Tibial nerve (tissue), 4 donors: ENCODE measurements around the gene ERCC1. TPM values are rescaled to one million over a fixed set of nuclear protein-coding genes. Genes with fewer than 3 reads are reported as not detected.

Experiments
- DNase-seq, 2 donors: peaks; one replicate each; pipeline ENCODE4 v3.0.0-alpha.2; 2019; ENCODE audit warnings: low spot score in 2 of 2
- H3K27ac ChIP-seq, 4 donors: fragments of 200-600 bp; sonication (generic) in 3 of 4; one replicate each; pipeline ENCODE4 v1.5.1; 2017 to 2019; ENCODE audit warnings: mild to moderate bottlenecking in 1 of 4
- H3K27me3 ChIP-seq, 2 donors: fragments of 200-600 bp; sonication (generic) in 1 of 2; one replicate each; pipeline versions ENCODE4 v1.5.1 to v1.6.0; 2017 to 2019
- H3K36me3 ChIP-seq, 3 donors: fragments of 200-600 bp; sonication (generic); one replicate each; pipeline ENCODE4 v1.5.1; 2018 to 2019
- H3K4me1 ChIP-seq, 4 donors: fragments of 200-600 bp; sonication (generic) in 3 of 4; one replicate each; pipeline ENCODE4 v1.5.1; 2017 to 2019
- H3K4me3 ChIP-seq, 4 donors: fragments of 200-600 bp; sonication (generic) in 3 of 4; one replicate each; pipeline ENCODE4 v1.5.1; 2017 to 2019; ENCODE audit warnings: mild to moderate bottlenecking in 1 of 4, moderate library complexity in 1 of 4
- H3K9me3 ChIP-seq, 4 donors: fragments of 200-600 bp; sonication (generic) in 3 of 4; one replicate each; pipeline ENCODE4 v1.5.1; 2017 to 2019
- CTCF ChIP-seq, 5 experiments: fragments of 200-600 bp in 3 of 5; fragments of 450-650 bp in 2 of 5; sonication (generic) in 3 of 5; IDR thresholded peaks; one replicate each; pipeline ENCODE4 v1.5.1; 2016 to 2019; ENCODE audit warnings: antibody characterized with exemption in 5 of 5, mild to moderate bottlenecking in 3 of 5, moderate library complexity in 2 of 5
- EP300 ChIP-seq, 2 donors: sonication (generic); formaldehyde crosslinking; IDR thresholded peaks; one replicate each; pipeline ENCODE4 v1.6.1; 2017; ENCODE audit warnings: antibody characterized with exemption in 2 of 2, mild to moderate bottlenecking in 1 of 2
- POLR2A ChIP-seq, 2 donors: fragments of 450-650 bp; IDR thresholded peaks; one replicate each; pipeline ENCODE4 v1.6.1; 2017; ENCODE audit warnings: antibody characterized with exemption in 2 of 2, mild to moderate bottlenecking in 2 of 2, moderate library complexity in 2 of 2
- WGBS, 2 donors: methylation state at CpG; one replicate each; pipeline ENCODE4 v1.1.5; 2018; 5-methylcytosine and 5-hydroxymethylcytosine counted together
- total RNA-seq, 4 donors: library from RNA; depleted of rRNA; stranded (reverse); fragments of >200 nt; gene quantifications; one replicate each; pipeline ENCODE4 v1.1.0, GENCODE V29; 2016

ERCC1 gene
- total RNA-seq, 4 donors from 2014 or later = 95.5 to 161 (median 99.2) TPM

GRCh38 chr19:45405435-45406225 is 18.1 kb downstream of the ERCC1 start:
- peak; percentile 71 to 81 for DNase-seq
- peak overlapping the region; percentile 50 to 78 (median 68) for H3K4me3 ChIP-seq
- peaks cover 5 to 36% of the 10 kb centered on the region in 2 donors for H3K27me3 ChIP-seq
- H3K27ac ChIP-seq = peak overlapping the region; percentile 79 to 91 (median 88)
- no peaks in the 10 kb centered on the region for H3K9me3 ChIP-seq
- WGBS, 2 donors = 0% methylated on average over 30 to 40 of the region's 48 CpGs
- peaks cover 0 to 16% (median 0%) of the 10 kb centered on the region in 3 donors for H3K36me3 ChIP-seq
- H3K4me1 ChIP-seq = peaks cover 0 to 55% (median 16%) of the 10 kb centered on the region in 4 donors
- TF ChIP-seq EP300 (IDR thresholded peaks at IDR 0.05) (peak; percentile 62), CTCF (IDR thresholded peaks at IDR 0.05) (no peak)

- 6 to 8% methylated on average over 36 to 44 of the region's 46 CpGs for WGBS, 2 donors
- H3K27ac ChIP-seq = peak within 1 kb of the TSS; percentile 79 to 91 (median 88)
- peak within 1 kb of the TSS; percentile 50 to 78 (median 68) for H3K4me3 ChIP-seq
- H3K4me1 ChIP-seq = peaks cover 0 to 55% (median 16%) of the 10 kb centered on the region in 4 donors
- no peak for DNase-seq
- H3K36me3 ChIP-seq = peaks cover 0 to 13% (median 0%) of the 10 kb centered on the region in 3 donors
- H3K9me3 ChIP-seq = no peaks in the 10 kb centered on the region
- peaks cover 5 to 36% of the 10 kb centered on the region in 2 donors for H3K27me3 ChIP-seq
- no peak for TF ChIP-seq POLR2A (IDR thresholded peaks at IDR 0.05)
- TF ChIP-seq EP300 (IDR thresholded peaks at IDR 0.05) = no peak
- no peak for TF ChIP-seq CTCF (IDR thresholded peaks at IDR 0.05)
Measured at GRCh38 chr19:45404557-45405434, 18.9 kb downstream of the ERCC1 start, which contains the start of gene PPP1R13L. Gene PPP1R13L (minus strand): TSS chr19:45405069. CDS start chr19:45398318, 6,751 bp downstream.

- Histone ChIP-seq H3K4me1 (peaks cover 0 to 56% (median 16%) of the 10 kb centered on the region in 4 donors), H3K9me3 (no peaks in the 10 kb centered on the region), H3K4me3 (peak overlapping the region in 3 of 4 donors; percentile 50 to 76 (median 59)), H3K36me3 (peaks cover 0 to 8% (median 0%) of the 10 kb centered on the region in 3 donors), H3K27me3 (peaks cover 5 to 36% of the 10 kb centered on the region in 2 donors), H3K27ac (peak overlapping the region in 1 of 4 donors; percentile 90)
- TF ChIP-seq EP300 (IDR thresholded peaks at IDR 0.05) (no peak), CTCF (IDR thresholded peaks at IDR 0.05) (peak in 2 of 5 experiments; percentile 20 to 21), POLR2A (IDR thresholded peaks at IDR 0.05) (no peak)
- WGBS, 2 donors = 18 to 23% methylated on average over 25 of the region's 25 CpGs
- DNase-seq = no peak
Measured at GRCh38 chr19:45403781-45404556, 19.7 kb downstream of the ERCC1 start.

- Histone ChIP-seq H3K9me3 (no peaks in the 10 kb centered on the region), H3K4me3 (no peak overlapping the region), H3K27me3 (peaks cover 5 to 36% of the 10 kb centered on the region in 2 donors), H3K27ac (peak overlapping the region in 2 of 4 donors; percentile 14 to 25), H3K4me1 (peaks cover 0 to 63% (median 20%) of the 10 kb centered on the region in 4 donors), H3K36me3 (peaks cover 0 to 2% (median 0%) of the 10 kb centered on the region in 3 donors)
- TF ChIP-seq POLR2A (IDR thresholded peaks at IDR 0.05) = no peak
- TF ChIP-seq CTCF (IDR thresholded peaks at IDR 0.05) = no peak
- TF ChIP-seq EP300 (IDR thresholded peaks at IDR 0.05) = no peak
- DNase-seq = no peak
- 41 to 54% methylated on average over 4 of the region's 4 CpGs for WGBS, 2 donors
Measured at GRCh38 chr19:45403272-45403671, 20.4 kb downstream of the ERCC1 start.
